Measurements from ENCODE around the gene NVL. TPM values are rescaled to one million over a fixed set of nuclear protein-coding genes. Genes with fewer than 3 reads are reported as not detected.

Gene NVL
- total RNA-seq, 1 experiment from 2014 or later, result 28.1 TPM

GRCh38 chr1:224180783-224181452, 149.1 kb downstream of the NVL start:
- H3K9me3 ChIP-seq (replicated peaks), result peaks cover 3% of the 10 kb centered on the region; the same call in 1 of the 2 replicates
- DNase-seq (ENCODE audit: low read depth in 1 of 2, low spot score in 2 of 2), result no peak
- H3K27me3 ChIP-seq (replicated peaks), result no peaks in the 10 kb centered on the region
- H3K4me3 ChIP-seq, result no peak overlapping the region
- H3K27ac ChIP-seq, result no peak overlapping the region
- peaks cover 21% of the 10 kb centered on the region for H3K4me1 ChIP-seq (replicated peaks)
- peaks cover 30% of the 10 kb centered on the region for H3K36me3 ChIP-seq

GRCh38 chr1:224178894-224179293, 151.1 kb downstream of the NVL start:
- no peak for DNase-seq (ENCODE audit: low read depth in 1 of 2, low spot score in 2 of 2)
- Histone ChIP-seq H3K4me3 (no peak overlapping the region), H3K27me3 (replicated peaks) (no peaks in the 10 kb centered on the region), H3K9me3 (replicated peaks) (peaks cover 3% of the 10 kb centered on the region; the same call in 1 of the 2 replicates), H3K4me1 (replicated peaks) (peaks cover 13% of the 10 kb centered on the region), H3K27ac (no peak overlapping the region), H3K36me3 (peaks cover 10% of the 10 kb centered on the region)

- no peaks in the 10 kb centered on the region for H3K36me3 ChIP-seq
- no peak overlapping the region for H3K27ac ChIP-seq
- DNase-seq (ENCODE audit: low read depth in 1 of 2, low spot score in 2 of 2), result no peak
- no peak overlapping the region for H3K4me3 ChIP-seq
- H3K4me1 ChIP-seq (replicated peaks), result peaks cover 9% of the 10 kb centered on the region
- H3K9me3 ChIP-seq (replicated peaks), result no peaks in the 10 kb centered on the region
- no peaks in the 10 kb centered on the region for H3K27me3 ChIP-seq (replicated peaks)
Observed at GRCh38 chr1:224177356-224177999, 152.5 kb downstream of the NVL start.

Other genes starting within 250 kb of the NVL start
- gene FBXO28, start 216.1 kb downstream of the NVL start, total RNA-seq (2014; rRNA removed; shearing (Covaris generic)), result 18.5 and 30.2 TPM in 2 replicates
- gene DEGS1, start 146.9 kb downstream of the NVL start, total RNA-seq (2014; rRNA removed; shearing (Covaris generic)), result 100 and 210 TPM in 2 replicates
- gene CNIH4, start 26.7 kb upstream of the NVL start, total RNA-seq (2014; rRNA removed; shearing (Covaris generic)), result 35.9 and 71.9 TPM in 2 replicates
- 29.4 and 37.2 TPM in 2 replicates for gene WDR26, start 104.6 kb upstream of the NVL start, total RNA-seq (2014; rRNA removed; shearing (Covaris generic))